ENCODE data around the gene INPP5D. TPM values are rescaled to one million over a fixed set of nuclear protein-coding genes. Genes with fewer than 3 reads are reported as not detected.

Gene INPP5D
- total and polyA plus RNA-seq, 2 of the 8 experiments (the other 6 are each of a cell fraction or from before 2014, with no cell fraction given) = 4.5 to 7.1 TPM

DNA sequence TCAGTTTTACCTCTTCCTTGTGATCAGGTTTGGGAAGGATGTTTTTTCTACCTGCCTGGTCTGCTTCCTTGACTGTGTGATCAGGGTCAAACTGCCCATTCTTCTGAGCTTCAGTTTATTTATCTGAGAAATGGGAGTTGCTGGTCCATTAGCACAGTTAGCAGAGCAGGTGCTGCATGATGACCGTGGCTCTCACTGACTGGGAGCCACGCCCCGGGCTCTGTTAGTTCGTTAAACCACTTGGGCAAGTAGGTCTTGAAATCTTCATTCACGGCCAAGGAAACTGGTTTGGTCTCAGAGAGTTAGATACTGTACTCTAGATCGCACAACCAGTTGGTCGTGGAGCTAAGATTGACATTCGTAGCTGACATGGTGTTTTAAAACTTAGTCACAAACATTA, 41.7 kb downstream of the INPP5D start:
- no peaks in the 10 kb centered on the region for H3K9me3 ChIP-seq (ENCODE audit: insufficient read depth in 2 of 2, low read depth in 1 of 2, low read length in 1 of 2)
- FAIRE-seq = no peak
- no peak for DNase-seq (ENCODE audit: low read depth in 1 of 2, low spot score in 2 of 2)
- no peak overlapping the region for H3K56ac ChIP-seq (replicated peaks; ENCODE audit: insufficient read length, low read depth, low read length)
- H3K79me1 ChIP-seq (ENCODE audit: low read depth, low read length) = no peaks in the 10 kb centered on the region
- no peak overlapping the region for H2BK120ac ChIP-seq (replicated peaks; ENCODE audit: low read depth, low read length)
- no peak overlapping the region for H3K27ac ChIP-seq (ENCODE audit: low read depth, low read length)
- H2BK12ac ChIP-seq (ENCODE audit: low read depth, low read length) = no peak overlapping the region
- H3K4ac ChIP-seq (replicated peaks; ENCODE audit: insufficient read length, low read depth, low read length) = no peak overlapping the region
- H4K91ac ChIP-seq (replicated peaks; ENCODE audit: insufficient read length, low read length) = no peak overlapping the region
- H3K27me3 ChIP-seq (replicated peaks in 1 of 4; ENCODE audit: control insufficient read depth in 3 of 4, extremely low read depth in 1 of 4, insufficient read depth in 3 of 4, low read length in 3 of 4) = no peaks in the 10 kb centered on the region; a peak in 1 of 7 replicates
- H3K9ac ChIP-seq (replicated peaks in 1 of 4; ENCODE audit: extremely low read depth in 1 of 4, low read depth in 3 of 4, low read length in 3 of 4) = no peak overlapping the region
- H3K18ac ChIP-seq (ENCODE audit: extremely low read depth, low read length) = no peak overlapping the region
- no peaks in the 10 kb centered on the region for H3K79me2 ChIP-seq (ENCODE audit: control insufficient read depth in 1 of 2, insufficient read depth in 2 of 2, low read length in 2 of 2)
- H2AFZ ChIP-seq (ENCODE audit: low read length) = no peak overlapping the region
- no peak overlapping the region for H3K4me3 ChIP-seq (ENCODE audit: extremely low read depth in 1 of 4, insufficient read depth in 2 of 4, low read depth in 3 of 4, low read length in 4 of 4)
- H4K8ac ChIP-seq (ENCODE audit: extremely low read depth, insufficient read depth, low read length) = no peak overlapping the region
- no peak overlapping the region for H4K5ac ChIP-seq (ENCODE audit: insufficient read length, low read depth, low read length)
- no peaks in the 10 kb centered on the region for H3K36me3 ChIP-seq (ENCODE audit: control insufficient read depth in 2 of 4, insufficient read depth in 4 of 4, low read length in 3 of 4)
- no peaks in the 10 kb centered on the region for H3K4me1 ChIP-seq (replicated peaks in 1 of 4; ENCODE audit: control insufficient read depth in 3 of 4, insufficient read depth in 4 of 4, low read length in 3 of 4)
- H2BK20ac ChIP-seq (ENCODE audit: low read length) = no peak overlapping the region
- H2BK5ac ChIP-seq (ENCODE audit: low read depth, low read length) = no peak overlapping the region
- H3K14ac ChIP-seq (ENCODE audit: insufficient read length) = no peak overlapping the region
- POLR2A ChIA-PET (ENCODE audit: partially characterized antibody) = no interaction called here
- TF ChIP-seq TAF7 (optimal IDR thresholded peaks at IDR 0.05; ENCODE audit: borderline replicate concordance, low read depth, low read length) = no peak
- TF ChIP-seq POLR2A (IDR thresholded peaks at IDR 0.05; ENCODE audit: control extremely low read depth in 1 of 2, low read depth in 2 of 2, low read length in 2 of 2) = no peak
- no peak for TF ChIP-seq KDM1A (IDR thresholded peaks at IDR 0.05; ENCODE audit: borderline replicate concordance, low read length)
- no peak for TF ChIP-seq CBX5 (IDR thresholded peaks at IDR 0.05; ENCODE audit: low read depth, low read length)
- TF ChIP-seq RBBP5 (IDR thresholded peaks at IDR 0.05; ENCODE audit: borderline replicate concordance, low read depth, low read length) = no peak
- no peak for TF ChIP-seq TCF12 (IDR thresholded peaks at IDR 0.05; ENCODE audit: low read depth, low read length)
- no peak for TF ChIP-seq TBP (IDR thresholded peaks at IDR 0.05; ENCODE audit: low read depth, low read length)
- no peak for TF ChIP-seq KDM4A (IDR thresholded peaks at IDR 0.05; ENCODE audit: low read depth, low read length, severe bottlenecking)
- H3K4me2 ChIP-seq (ENCODE audit: insufficient read depth in 1 of 2, low read depth in 2 of 2, low read length in 2 of 2) = no peak overlapping the region
- no peak overlapping the region for H3K23ac ChIP-seq (ENCODE audit: insufficient read length)
- H2AK5ac ChIP-seq (ENCODE audit: low read depth, low read length) = no peak overlapping the region
- H2BK15ac ChIP-seq (ENCODE audit: low read length) = no peak overlapping the region
- H4K20me1 ChIP-seq (replicated peaks in 1 of 2; ENCODE audit: control insufficient read depth in 1 of 2, insufficient read depth in 2 of 2, low read length in 2 of 2) = no peaks in the 10 kb centered on the region
- CTCF ChIA-PET (ENCODE audit: partially characterized antibody) = interaction anchor here (0.7 to 1.9 kb wide), 5 partner anchors 14 to 124 kb away, joined by 3 to 11 read pairs (median 3); no protein-coding TSS in a partner anchor
- 94% methylated on average over 8 of the region's 8 CpGs; no CpG with 5 or more reads in 1 of the 2 experiments for WGBS, 2 experiments (ENCODE audit: extremely low coverage in 1 of 2, insufficient coverage in 1 of 2, insufficient read length in 1 of 2, insufficient replicate concordance in 2 of 2, low coverage in 1 of 2, low lambda C conversion rate in 2 of 2, missing lambda C conversion rate in 1 of 2)
- no peaks in the 10 kb centered on the region for H3K23me2 ChIP-seq (ENCODE audit: low read depth, low read length)

Data from H1 (cell line).